Measurements from ENCODE around the gene TUBB6. TPM values are rescaled to one million over a fixed set of nuclear protein-coding genes. Genes with fewer than 3 reads are reported as not detected.

Gene TUBB6
- 100 to 1,000 TPM; 357 to 454 TPM for total RNA-seq

GRCh38 chr18:12307701-12308385, at the start of gene TUBB6:
TUBB6 (plus strand) TSS chr18:12308241; CDS start chr18:12308293, 52 bp downstream.
- TF ChIP-seq, protein P1, sequence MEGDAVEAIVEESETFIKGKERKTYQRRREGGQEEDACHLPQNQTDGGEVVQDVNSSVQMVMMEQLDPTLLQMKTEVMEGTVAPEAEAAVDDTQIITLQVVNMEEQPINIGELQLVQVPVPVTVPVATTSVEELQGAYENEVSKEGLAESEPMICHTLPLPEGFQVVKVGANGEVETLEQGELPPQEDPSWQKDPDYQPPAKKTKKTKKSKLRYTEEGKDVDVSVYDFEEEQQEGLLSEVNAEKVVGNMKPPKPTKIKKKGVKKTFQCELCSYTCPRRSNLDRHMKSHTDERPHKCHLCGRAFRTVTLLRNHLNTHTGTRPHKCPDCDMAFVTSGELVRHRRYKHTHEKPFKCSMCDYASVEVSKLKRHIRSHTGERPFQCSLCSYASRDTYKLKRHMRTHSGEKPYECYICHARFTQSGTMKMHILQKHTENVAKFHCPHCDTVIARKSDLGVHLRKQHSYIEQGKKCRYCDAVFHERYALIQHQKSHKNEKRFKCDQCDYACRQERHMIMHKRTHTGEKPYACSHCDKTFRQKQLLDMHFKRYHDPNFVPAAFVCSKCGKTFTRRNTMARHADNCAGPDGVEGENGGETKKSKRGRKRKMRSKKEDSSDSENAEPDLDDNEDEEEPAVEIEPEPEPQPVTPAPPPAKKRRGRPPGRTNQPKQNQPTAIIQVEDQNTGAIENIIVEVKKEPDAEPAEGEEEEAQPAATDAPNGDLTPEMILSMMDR (IDR thresholded peaks at IDR 0.05), result peak; percentile 24
- peak within 1 kb of the TSS; percentile 96 for H3K4me3 ChIP-seq
- peaks cover 8% of the 10 kb centered on the region for H3K9me3 ChIP-seq
- H3K4me1 ChIP-seq (ENCODE audit: control insufficient read depth in 1 of 2, low read depth in 2 of 2), result peaks cover 21 to 32% of the 10 kb centered on the region in 2 donors
- no peaks in the 10 kb centered on the region for H3K27me3 ChIP-seq (replicated peaks; ENCODE audit: insufficient read depth)
- ATAC-seq (ENCODE audit: insufficient number of reproducible peaks, low FRiP score, low read depth) (peak; percentile 50), DNase-seq (ENCODE audit: low spot score) (no peak)
- peaks cover 23% of the 10 kb centered on the region for H3K36me3 ChIP-seq
- peak within 1 kb of the TSS; percentile 99 for H3K27ac ChIP-seq

GRCh38 chr18:12258719-12259705, 49.0 kb upstream of the TUBB6 start:
- Histone ChIP-seq H3K36me3 (no peaks in the 10 kb centered on the region), H3K9me3 (no peaks in the 10 kb centered on the region), H3K27me3 (replicated peaks; ENCODE audit: insufficient read depth) (no peaks in the 10 kb centered on the region), H3K27ac (no peak overlapping the region), H3K4me1 (ENCODE audit: control insufficient read depth in 1 of 2, low read depth in 2 of 2) (peaks cover 0 to 5% of the 10 kb centered on the region in 2 donors), H3K4me3 (no peak overlapping the region)
- DNase-seq (ENCODE audit: low spot score) (no peak), ATAC-seq (ENCODE audit: insufficient number of reproducible peaks, low FRiP score, low read depth) (no peak)
- TF ChIP-seq, protein P1 (IDR thresholded peaks at IDR 0.05), result no peak

DNA sequence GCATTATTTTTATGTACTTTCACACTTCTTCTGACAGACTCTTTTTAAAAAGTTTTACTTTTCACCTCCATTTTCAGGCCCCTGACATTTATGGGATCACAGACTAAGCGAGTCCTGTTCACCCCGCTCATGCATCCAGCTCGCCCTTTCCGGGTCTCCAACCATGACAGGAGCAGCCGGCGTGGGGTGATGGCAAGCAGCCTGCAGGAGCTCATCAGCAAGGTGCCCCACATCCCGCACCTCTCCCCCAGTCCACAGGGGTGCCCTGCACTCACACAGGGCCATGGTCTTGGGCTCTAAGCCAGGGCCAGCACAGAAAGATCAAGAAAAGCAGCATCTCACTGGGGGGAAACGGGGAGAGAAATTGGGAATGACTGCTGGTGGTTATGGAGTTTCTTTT, 45.3 kb upstream of the TUBB6 start:
- no peaks in the 10 kb centered on the region for H3K36me3 ChIP-seq
- H3K4me1 ChIP-seq (ENCODE audit: control insufficient read depth in 1 of 2, low read depth in 2 of 2), result no peaks in the 10 kb centered on the region
- DNase-seq (ENCODE audit: low spot score) (no peak), ATAC-seq (ENCODE audit: insufficient number of reproducible peaks, low FRiP score, low read depth) (no peak)
- H3K4me3 ChIP-seq, result no peak overlapping the region
- H3K27ac ChIP-seq, result no peak overlapping the region
- H3K9me3 ChIP-seq, result no peaks in the 10 kb centered on the region
- TF ChIP-seq, protein P1 (IDR thresholded peaks at IDR 0.05), result no peak
- no peaks in the 10 kb centered on the region for H3K27me3 ChIP-seq (replicated peaks; ENCODE audit: insufficient read depth)

GRCh38 chr18:12264864-12265263, 43.2 kb upstream of the TUBB6 start:
- no peaks in the 10 kb centered on the region for H3K27me3 ChIP-seq (replicated peaks; ENCODE audit: insufficient read depth)
- H3K4me1 ChIP-seq (ENCODE audit: control insufficient read depth in 1 of 2, low read depth in 2 of 2), result no peaks in the 10 kb centered on the region
- TF ChIP-seq, protein P1 (IDR thresholded peaks at IDR 0.05), result no peak
- H3K36me3 ChIP-seq, result no peaks in the 10 kb centered on the region
- no peak for ATAC-seq (ENCODE audit: insufficient number of reproducible peaks, low FRiP score, low read depth)
- H3K4me3 ChIP-seq, result no peak overlapping the region
- DNase-seq (ENCODE audit: low spot score), result no peak
- no peak overlapping the region for H3K27ac ChIP-seq
- H3K9me3 ChIP-seq, result no peaks in the 10 kb centered on the region

Data from thoracic aorta (tissue), 2 donors.